Measurements from ENCODE around the gene SLC38A10. TPM values are rescaled to one million over a fixed set of nuclear protein-coding genes. Genes with fewer than 3 reads are reported as not detected.

SLC38A10 gene
- total and polyA plus RNA-seq, 10 of the 15 experiments (the other 5 are each of a cell fraction or from before 2014, with no cell fraction given) = 0.52 to 67.9 (median 22.1) TPM

GRCh38 chr17:81258292-81258691 lies 36.8 kb downstream of the SLC38A10 start (continued):
- TF ChIP-seq, protein P1, sequence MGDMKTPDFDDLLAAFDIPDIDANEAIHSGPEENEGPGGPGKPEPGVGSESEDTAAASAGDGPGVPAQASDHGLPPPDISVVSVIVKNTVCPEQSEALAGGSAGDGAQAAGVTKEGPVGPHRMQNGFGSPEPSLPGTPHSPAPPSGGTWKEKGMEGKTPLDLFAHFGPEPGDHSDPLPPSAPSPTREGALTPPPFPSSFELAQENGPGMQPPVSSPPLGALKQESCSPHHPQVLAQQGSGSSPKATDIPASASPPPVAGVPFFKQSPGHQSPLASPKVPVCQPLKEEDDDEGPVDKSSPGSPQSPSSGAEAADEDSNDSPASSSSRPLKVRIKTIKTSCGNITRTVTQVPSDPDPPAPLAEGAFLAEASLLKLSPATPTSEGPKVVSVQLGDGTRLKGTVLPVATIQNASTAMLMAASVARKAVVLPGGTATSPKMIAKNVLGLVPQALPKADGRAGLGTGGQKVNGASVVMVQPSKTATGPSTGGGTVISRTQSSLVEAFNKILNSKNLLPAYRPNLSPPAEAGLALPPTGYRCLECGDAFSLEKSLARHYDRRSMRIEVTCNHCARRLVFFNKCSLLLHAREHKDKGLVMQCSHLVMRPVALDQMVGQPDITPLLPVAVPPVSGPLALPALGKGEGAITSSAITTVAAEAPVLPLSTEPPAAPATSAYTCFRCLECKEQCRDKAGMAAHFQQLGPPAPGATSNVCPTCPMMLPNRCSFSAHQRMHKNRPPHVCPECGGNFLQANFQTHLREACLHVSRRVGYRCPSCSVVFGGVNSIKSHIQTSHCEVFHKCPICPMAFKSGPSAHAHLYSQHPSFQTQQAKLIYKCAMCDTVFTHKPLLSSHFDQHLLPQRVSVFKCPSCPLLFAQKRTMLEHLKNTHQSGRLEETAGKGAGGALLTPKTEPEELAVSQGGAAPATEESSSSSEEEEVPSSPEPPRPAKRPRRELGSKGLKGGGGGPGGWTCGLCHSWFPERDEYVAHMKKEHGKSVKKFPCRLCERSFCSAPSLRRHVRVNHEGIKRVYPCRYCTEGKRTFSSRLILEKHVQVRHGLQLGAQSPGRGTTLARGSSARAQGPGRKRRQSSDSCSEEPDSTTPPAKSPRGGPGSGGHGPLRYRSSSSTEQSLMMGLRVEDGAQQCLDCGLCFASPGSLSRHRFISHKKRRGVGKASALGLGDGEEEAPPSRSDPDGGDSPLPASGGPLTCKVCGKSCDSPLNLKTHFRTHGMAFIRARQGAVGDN (IDR thresholded peaks at IDR 0.05) = no peak
- TF ChIP-seq YY1 (IDR thresholded peaks at IDR 0.05; ENCODE audit: low read depth, low read length) = no peak
- TF ChIP-seq, protein P2, sequence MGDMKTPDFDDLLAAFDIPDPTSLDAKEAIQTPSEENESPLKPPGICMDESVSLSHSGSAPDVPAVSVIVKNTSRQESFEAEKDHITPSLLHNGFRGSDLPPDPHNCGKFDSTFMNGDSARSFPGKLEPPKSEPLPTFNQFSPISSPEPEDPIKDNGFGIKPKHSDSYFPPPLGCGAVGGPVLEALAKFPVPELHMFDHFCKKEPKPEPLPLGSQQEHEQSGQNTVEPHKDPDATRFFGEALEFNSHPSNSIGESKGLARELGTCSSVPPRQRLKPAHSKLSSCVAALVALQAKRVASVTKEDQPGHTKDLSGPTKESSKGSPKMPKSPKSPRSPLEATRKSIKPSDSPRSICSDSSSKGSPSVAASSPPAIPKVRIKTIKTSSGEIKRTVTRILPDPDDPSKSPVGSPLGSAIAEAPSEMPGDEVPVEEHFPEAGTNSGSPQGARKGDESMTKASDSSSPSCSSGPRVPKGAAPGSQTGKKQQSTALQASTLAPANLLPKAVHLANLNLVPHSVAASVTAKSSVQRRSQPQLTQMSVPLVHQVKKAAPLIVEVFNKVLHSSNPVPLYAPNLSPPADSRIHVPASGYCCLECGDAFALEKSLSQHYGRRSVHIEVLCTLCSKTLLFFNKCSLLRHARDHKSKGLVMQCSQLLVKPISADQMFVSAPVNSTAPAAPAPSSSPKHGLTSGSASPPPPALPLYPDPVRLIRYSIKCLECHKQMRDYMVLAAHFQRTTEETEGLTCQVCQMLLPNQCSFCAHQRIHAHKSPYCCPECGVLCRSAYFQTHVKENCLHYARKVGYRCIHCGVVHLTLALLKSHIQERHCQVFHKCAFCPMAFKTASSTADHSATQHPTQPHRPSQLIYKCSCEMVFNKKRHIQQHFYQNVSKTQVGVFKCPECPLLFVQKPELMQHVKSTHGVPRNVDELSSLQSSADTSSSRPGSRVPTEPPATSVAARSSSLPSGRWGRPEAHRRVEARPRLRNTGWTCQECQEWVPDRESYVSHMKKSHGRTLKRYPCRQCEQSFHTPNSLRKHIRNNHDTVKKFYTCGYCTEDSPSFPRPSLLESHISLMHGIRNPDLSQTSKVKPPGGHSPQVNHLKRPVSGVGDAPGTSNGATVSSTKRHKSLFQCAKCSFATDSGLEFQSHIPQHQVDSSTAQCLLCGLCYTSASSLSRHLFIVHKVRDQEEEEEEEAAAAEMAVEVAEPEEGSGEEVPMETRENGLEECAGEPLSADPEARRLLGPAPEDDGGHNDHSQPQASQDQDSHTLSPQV (IDR thresholded peaks at IDR 0.05) = no peak
- TF ChIP-seq SREBF2 (IDR thresholded peaks at IDR 0.05; ENCODE audit: low read length) = no peak
- no peak for TF ChIP-seq EGR1 (IDR thresholded peaks at IDR 0.05; ENCODE audit: borderline replicate concordance in 1 of 2, low read depth in 2 of 2, low read length in 2 of 2)
- no peak for TF ChIP-seq HDAC6 (IDR thresholded peaks at IDR 0.05; ENCODE audit: unreplicated experiment)
- TF ChIP-seq SMAD1 (IDR thresholded peaks at IDR 0.05; ENCODE audit: low read depth, partially characterized antibody) = no peak
- TF ChIP-seq CHD4 (IDR thresholded peaks at IDR 0.05) = no peak
- no peak for TF ChIP-seq NR2C2 (IDR thresholded peaks at IDR 0.05; ENCODE audit: borderline replicate concordance, control insufficient read depth, insufficient read length, low read depth)
- TF ChIP-seq PAX5 (IDR thresholded peaks at IDR 0.05; ENCODE audit: borderline replicate concordance, low read depth, low read length) = no peak
- TF ChIP-seq EED (IDR thresholded peaks at IDR 0.05; ENCODE audit: low read depth) = no peak
